MM.1S (cell line): Measurements from ENCODE around the gene EIF2D.
A peak's percentile ranks its signal among the peaks of the same experiment; 100 is the strongest.

Experiments
- DNase-seq: peaks from one replicate; pipeline ENCODE4 v3.0.0-alpha.2; 2015
- H2AFZ ChIP-seq: fragments of 300-600 bp; sonication (generic); 2 replicates; pipeline ENCODE4 v1.6.0; 2016; ENCODE audit warnings: antibody characterized with exemption, low read length
- H3F3A ChIP-seq: fragments of 300-600 bp; sonication (generic); 2 replicates; pipeline ENCODE4 v1.6.1; 2016; ENCODE audit warnings: mild to moderate bottlenecking, antibody characterized with exemption, low read length, moderate library complexity, mixed read lengths; ENCODE audit not compliant: insufficient read depth
- H3K27ac ChIP-seq: fragments of 300-600 bp; sonication (generic); 2 replicates; pipeline ENCODE4 v1.5.1; 2016; ENCODE audit warnings: mild to moderate bottlenecking, low read length
- H3K27me3 ChIP-seq: fragments of 300-600 bp; sonication (generic); replicated peaks from 2 replicates; pipeline ENCODE4 v1.6.0; 2016; ENCODE audit warnings: low read length; ENCODE audit not compliant: insufficient read depth
- H3K36me3 ChIP-seq: fragments of 300-600 bp; sonication (generic); replicated peaks from 2 replicates; pipeline ENCODE4 v1.6.1; 2016; ENCODE audit warnings: mild to moderate bottlenecking, low read length, mixed read lengths; ENCODE audit not compliant: insufficient read depth
- H3K4me1 ChIP-seq: fragments of 300-600 bp; sonication (generic); 2 replicates; pipeline ENCODE4 v1.6.1; 2016; ENCODE audit warnings: low read length, mixed read lengths
- H3K4me2 ChIP-seq: fragments of 300-600 bp; sonication (generic); 2 replicates; pipeline ENCODE4 v1.6.0; 2016; ENCODE audit warnings: low read depth, low read length
- H3K4me3 ChIP-seq: fragments of 300-600 bp; sonication (generic); 2 replicates; pipeline ENCODE4 v1.5.1; 2016; ENCODE audit warnings: low read length, mixed read lengths
- H3K79me2 ChIP-seq: fragments of 300-600 bp; sonication (generic); 2 replicates; pipeline ENCODE4 v1.6.1; 2016; ENCODE audit warnings: mixed run types, low read length, mixed read lengths
- H3K9ac ChIP-seq: fragments of 300-600 bp; sonication (generic); 2 replicates; pipeline ENCODE4 v1.6.1; 2016; ENCODE audit warnings: low read length, mixed read lengths
- H3K9me2 ChIP-seq: fragments of 300-600 bp; sonication (generic); replicated peaks from 2 replicates; pipeline ENCODE4 v1.6.1; 2016; ENCODE audit warnings: mild to moderate bottlenecking, low read length, mixed read lengths; ENCODE audit not compliant: insufficient read depth
- H3K9me3 ChIP-seq: fragments of 300-600 bp; sonication (generic); replicated peaks from 2 replicates; pipeline ENCODE4 v1.6.1; 2016; ENCODE audit warnings: mild to moderate bottlenecking, low read length, mixed read lengths; ENCODE audit not compliant: insufficient read depth
- H4K20me1 ChIP-seq: fragments of 300-600 bp; sonication (generic); 2 replicates; pipeline ENCODE4 v1.6.1; 2016; ENCODE audit warnings: mild to moderate bottlenecking, low read length, moderate library complexity, mixed read lengths; ENCODE audit not compliant: insufficient read depth
- CTCF ChIP-seq: fragments of 300-600 bp; sonication (generic); IDR thresholded peaks from 2 replicates; pipeline ENCODE4 v1.5.1; 2016; ENCODE audit warnings: antibody characterized with exemption, low read length, mixed read lengths
- EZH2 ChIP-seq: fragments of 300-600 bp; sonication (generic); optimal IDR thresholded peaks from 2 replicates; pipeline ENCODE3; 2017; ENCODE audit warnings: low read depth, mild to moderate bottlenecking, antibody characterized with exemption, low read length, mixed read lengths
- EZH2phosphoT487 ChIP-seq: fragments of 300-600 bp; sonication (generic); IDR thresholded peaks from 2 replicates; pipeline ENCODE4 v1.6.1; 2018; ENCODE audit warnings: antibody characterized with exemption, low read length

The EIF2D gene

GRCh38 chr1:206658981-206659273, 46.7 kb upstream of the EIF2D start:
- no peaks in the 10 kb centered on the region for H3K9me2 ChIP-seq
- no peaks in the 10 kb centered on the region for H3F3A ChIP-seq
- peak overlapping the region; percentile 63; the same call in 1 of the 2 replicates for H3K4me2 ChIP-seq
- H3K4me3 ChIP-seq: no peak overlapping the region
- H4K20me1 ChIP-seq: no peaks in the 10 kb centered on the region
- no peak overlapping the region for H3K27ac ChIP-seq
- H2AFZ ChIP-seq: 0 out of 2 replicates have a peak overlapping the region, but pooled peaks have one; percentile 8
- no peak for DNase-seq
- no peaks in the 10 kb centered on the region for H3K79me2 ChIP-seq
- peaks cover 15% of the 10 kb centered on the region for H3K4me1 ChIP-seq
- 0 out of 2 replicates have a peak, but pooled peaks cover 11% of the 10 kb centered on the region for H3K27me3 ChIP-seq
- no peaks in the 10 kb centered on the region for H3K36me3 ChIP-seq
- H3K9me3 ChIP-seq: no peaks in the 10 kb centered on the region
- H3K9ac ChIP-seq: no peak overlapping the region
- TF ChIP-seq EZH2phosphoT487 (no peak), EZH2 (no peak), CTCF (no peak)

- Histone ChIP-seq H2AFZ (peak overlapping the region; percentile 65), H3F3A (no peaks in the 10 kb centered on the region), H3K4me3 (peak overlapping the region; percentile 36), H3K9me2 (no peaks in the 10 kb centered on the region), H3K36me3 (no peaks in the 10 kb centered on the region), H4K20me1 (no peaks in the 10 kb centered on the region), H3K27ac (no peak overlapping the region), H3K9me3 (no peaks in the 10 kb centered on the region), H3K79me2 (no peaks in the 10 kb centered on the region), H3K4me1 (peaks cover 12% of the 10 kb centered on the region), H3K9ac (peak overlapping the region; percentile 8; the same call in 1 of the 2 replicates), H3K4me2 (peak overlapping the region; percentile 63), H3K27me3 (0 out of 2 replicates have a peak, but pooled peaks cover 7% of the 10 kb centered on the region)
- DNase-seq: peak; percentile 54
- TF ChIP-seq EZH2 (no peak), EZH2phosphoT487 (no peak), CTCF (peak; percentile 100)
Measured at GRCh38 chr1:206658264-206658980, 46.2 kb upstream of the EIF2D start.

- H3K9ac ChIP-seq: 0 out of 2 replicates have a peak overlapping the region, but pooled peaks have one; percentile 8
- peak overlapping the region; percentile 63 for H3K4me2 ChIP-seq
- no peak overlapping the region for H3K27ac ChIP-seq
- H3K4me1 ChIP-seq: peaks cover 12% of the 10 kb centered on the region
- H3K9me3 ChIP-seq: no peaks in the 10 kb centered on the region
- no peak for DNase-seq
- no peaks in the 10 kb centered on the region for H3K79me2 ChIP-seq
- no peak for TF ChIP-seq EZH2
- no peak for TF ChIP-seq EZH2phosphoT487
- no peak for TF ChIP-seq CTCF
- peak overlapping the region; percentile 65; the same call in 1 of the 2 replicates for H2AFZ ChIP-seq
- H3K27me3 ChIP-seq: 0 out of 2 replicates have a peak, but pooled peaks cover 4% of the 10 kb centered on the region
- H4K20me1 ChIP-seq: no peaks in the 10 kb centered on the region
- H3K4me3 ChIP-seq: 0 out of 2 replicates have a peak overlapping the region, but pooled peaks have one; percentile 36
- H3F3A ChIP-seq: no peaks in the 10 kb centered on the region
- H3K36me3 ChIP-seq: no peaks in the 10 kb centered on the region
- no peaks in the 10 kb centered on the region for H3K9me2 ChIP-seq
Measured at GRCh38 chr1:206657751-206658150, 45.5 kb upstream of the EIF2D start.
